GM23338 (cell line): Measurements from ENCODE around the gene CAT. TPM values are rescaled to one million over a fixed set of nuclear protein-coding genes. Genes with fewer than 3 reads are reported as not detected.

ENCODE experiments used
- ATAC-seq: fragments of 200-7000 bp; cut with Tn5 transposase; 3 replicates; pipeline ENCODE4 v1.9.1; 2020
- DNase-seq: peaks from one replicate; pipeline ENCODE4 v3.0.0-alpha.2; 2015; ENCODE audit warnings: low spot score
- H2AFZ ChIP-seq: fragments of 200-600 bp; sonication (generic); 2 replicates; pipeline ENCODE4 v1.8.0; 2016; ENCODE audit warnings: antibody characterized with exemption, mild to moderate bottlenecking, moderate library complexity
- H3F3A ChIP-seq: fragments of 200-600 bp; sonication (generic); replicated peaks from 2 replicates; pipeline ENCODE4 v1.8.0; 2017; ENCODE audit warnings: antibody characterized with exemption, mixed run types, low read depth
- H3K27ac ChIP-seq: fragments of 200-600 bp; sonication (generic); 2 replicates; pipeline ENCODE4 v1.6.1; 2016; ENCODE audit warnings: low read depth
- H3K27me3 ChIP-seq: fragments of 200-600 bp; sonication (generic); 2 replicates; pipeline ENCODE4 v1.8.0; 2016; ENCODE audit warnings: mild to moderate bottlenecking, mixed run types, moderate library complexity; ENCODE audit not compliant: insufficient read depth
- H3K36me3 ChIP-seq: fragments of 200-600 bp; sonication (generic); 2 replicates; pipeline ENCODE4 v1.8.0; 2016; ENCODE audit warnings: mild to moderate bottlenecking; ENCODE audit not compliant: insufficient read depth
- H3K4me1 ChIP-seq: fragments of 200-600 bp; sonication (generic); 2 replicates; pipeline ENCODE4 v1.8.0; 2016; ENCODE audit warnings: mild to moderate bottlenecking, moderate library complexity; ENCODE audit not compliant: insufficient read depth
- H3K4me2 ChIP-seq: fragments of 200-600 bp; sonication (generic); 2 replicates; pipeline ENCODE4 v1.7.1; 2017; ENCODE audit warnings: mixed run types
- H3K4me3 ChIP-seq: fragments of 200-600 bp; sonication (generic); 2 replicates; pipeline ENCODE4 v1.6.1; 2016; ENCODE audit warnings: mixed run types
- H3K79me2 ChIP-seq: fragments of 200-600 bp; sonication (generic); replicated peaks from 2 replicates; pipeline ENCODE4 v1.8.0; 2017; ENCODE audit warnings: mild to moderate bottlenecking; ENCODE audit not compliant: insufficient read depth
- H3K9me2 ChIP-seq: fragments of 200-600 bp; sonication (generic); 2 replicates; pipeline ENCODE4 v1.8.0; 2017; ENCODE audit not compliant: insufficient read depth
- H4K20me1 ChIP-seq: fragments of 200-600 bp; sonication (generic); replicated peaks from 2 replicates; pipeline ENCODE4 v1.8.0; 2017; ENCODE audit warnings: mild to moderate bottlenecking; ENCODE audit not compliant: insufficient read depth
- H3K27ac Mint-ChIP-seq: 2 replicates; pipeline ENCODE4 v1.8.0; 2020; ENCODE audit warnings: inconsistent platforms, mild to moderate bottlenecking, moderate library complexity, mixed read lengths
- H3K27me3 Mint-ChIP-seq: 3 replicates; pipeline ENCODE4 v1.8.0; 2022; ENCODE audit warnings: low read depth, mild to moderate bottlenecking, moderate library complexity, mixed read lengths, inconsistent platforms; ENCODE audit not compliant: insufficient read depth, poor library complexity
- H3K36me3 Mint-ChIP-seq: 3 replicates; pipeline ENCODE4 v1.8.0; 2021; ENCODE audit warnings: low read depth, mild to moderate bottlenecking, inconsistent platforms, moderate library complexity, mixed read lengths
- H3K4me1 Mint-ChIP-seq: 3 replicates; pipeline ENCODE4 v1.8.0; 2020; ENCODE audit warnings: mild to moderate bottlenecking, inconsistent platforms, mixed read lengths
- H3K4me3 Mint-ChIP-seq: 3 replicates; pipeline ENCODE4 v1.8.0; 2021; ENCODE audit warnings: moderate library complexity, mild to moderate bottlenecking, inconsistent platforms, mixed read lengths
- H3K9me3 Mint-ChIP-seq: 3 replicates; pipeline ENCODE4 v1.8.0; 2020; ENCODE audit warnings: moderate library complexity, mild to moderate bottlenecking, inconsistent platforms, mixed read lengths
- CREB1 ChIP-seq: fragments of 250-450 bp; sonication (Bioruptor Pico); IDR thresholded peaks from 2 replicates; pipeline ENCODE4 v1.5.0; 2020; ENCODE audit warnings: low read depth, mild to moderate bottlenecking, moderate library complexity
- EZH2 ChIP-seq: fragments of 200-600 bp; sonication (generic); IDR thresholded peaks from one replicate; pipeline ENCODE4 v1.8.0; 2017; ENCODE audit warnings: antibody characterized with exemption, mild to moderate bottlenecking, low read depth; ENCODE audit not compliant: unreplicated experiment
- POLR2AphosphoS5 ChIP-seq: IDR thresholded peaks from 2 replicates; pipeline ENCODE4 v1.6.1; 2016; ENCODE audit warnings: antibody characterized with exemption, low read depth
- REST ChIP-seq: IDR thresholded peaks from one replicate; pipeline ENCODE4 v1.6.1; 2018; ENCODE audit warnings: antibody characterized with exemption; ENCODE audit not compliant: unreplicated experiment
- ZNF114 ChIP-seq: fragments of 250-450 bp; sonication (Bioruptor Pico); IDR thresholded peaks from 2 replicates; pipeline ENCODE4 v1.5.0; 2020; ENCODE audit warnings: mild to moderate bottlenecking, moderate library complexity
- polyA plus RNA-seq: library from polyadenylated mRNA; unstranded; fragments of >200 nt; fragmentation: Nextera tagmentation; extraction: Ambion mirVana; gene quantifications from 2 replicates; pipeline ENCODE4 v1.2.1, GENCODE V29; 2016
- total RNA-seq: library from RNA; depleted of rRNA; stranded (reverse); fragments of >200 nt; shearing (Covaris generic); gene quantifications from 2 replicates; pipeline ENCODE4 v1.2.3, GENCODE V29; 2014
- TF ChIP-seq, protein P1 (sequence below): fragments of 250-450 bp; sonication (Bioruptor Pico); IDR thresholded peaks from 2 replicates; pipeline ENCODE4 v1.5.0; 2020; ENCODE audit warnings: mild to moderate bottlenecking, moderate library complexity
- TF ChIP-seq, protein P2 (sequence below): IDR thresholded peaks from 2 replicates; pipeline ENCODE4 v1.6.1; 2016; ENCODE audit warnings: antibody characterized with exemption

The CAT gene
- total and polyA plus RNA-seq, 2 experiments from 2014 or later: 15.9 to 24.0 TPM

- TF ChIP-seq, protein P1, sequence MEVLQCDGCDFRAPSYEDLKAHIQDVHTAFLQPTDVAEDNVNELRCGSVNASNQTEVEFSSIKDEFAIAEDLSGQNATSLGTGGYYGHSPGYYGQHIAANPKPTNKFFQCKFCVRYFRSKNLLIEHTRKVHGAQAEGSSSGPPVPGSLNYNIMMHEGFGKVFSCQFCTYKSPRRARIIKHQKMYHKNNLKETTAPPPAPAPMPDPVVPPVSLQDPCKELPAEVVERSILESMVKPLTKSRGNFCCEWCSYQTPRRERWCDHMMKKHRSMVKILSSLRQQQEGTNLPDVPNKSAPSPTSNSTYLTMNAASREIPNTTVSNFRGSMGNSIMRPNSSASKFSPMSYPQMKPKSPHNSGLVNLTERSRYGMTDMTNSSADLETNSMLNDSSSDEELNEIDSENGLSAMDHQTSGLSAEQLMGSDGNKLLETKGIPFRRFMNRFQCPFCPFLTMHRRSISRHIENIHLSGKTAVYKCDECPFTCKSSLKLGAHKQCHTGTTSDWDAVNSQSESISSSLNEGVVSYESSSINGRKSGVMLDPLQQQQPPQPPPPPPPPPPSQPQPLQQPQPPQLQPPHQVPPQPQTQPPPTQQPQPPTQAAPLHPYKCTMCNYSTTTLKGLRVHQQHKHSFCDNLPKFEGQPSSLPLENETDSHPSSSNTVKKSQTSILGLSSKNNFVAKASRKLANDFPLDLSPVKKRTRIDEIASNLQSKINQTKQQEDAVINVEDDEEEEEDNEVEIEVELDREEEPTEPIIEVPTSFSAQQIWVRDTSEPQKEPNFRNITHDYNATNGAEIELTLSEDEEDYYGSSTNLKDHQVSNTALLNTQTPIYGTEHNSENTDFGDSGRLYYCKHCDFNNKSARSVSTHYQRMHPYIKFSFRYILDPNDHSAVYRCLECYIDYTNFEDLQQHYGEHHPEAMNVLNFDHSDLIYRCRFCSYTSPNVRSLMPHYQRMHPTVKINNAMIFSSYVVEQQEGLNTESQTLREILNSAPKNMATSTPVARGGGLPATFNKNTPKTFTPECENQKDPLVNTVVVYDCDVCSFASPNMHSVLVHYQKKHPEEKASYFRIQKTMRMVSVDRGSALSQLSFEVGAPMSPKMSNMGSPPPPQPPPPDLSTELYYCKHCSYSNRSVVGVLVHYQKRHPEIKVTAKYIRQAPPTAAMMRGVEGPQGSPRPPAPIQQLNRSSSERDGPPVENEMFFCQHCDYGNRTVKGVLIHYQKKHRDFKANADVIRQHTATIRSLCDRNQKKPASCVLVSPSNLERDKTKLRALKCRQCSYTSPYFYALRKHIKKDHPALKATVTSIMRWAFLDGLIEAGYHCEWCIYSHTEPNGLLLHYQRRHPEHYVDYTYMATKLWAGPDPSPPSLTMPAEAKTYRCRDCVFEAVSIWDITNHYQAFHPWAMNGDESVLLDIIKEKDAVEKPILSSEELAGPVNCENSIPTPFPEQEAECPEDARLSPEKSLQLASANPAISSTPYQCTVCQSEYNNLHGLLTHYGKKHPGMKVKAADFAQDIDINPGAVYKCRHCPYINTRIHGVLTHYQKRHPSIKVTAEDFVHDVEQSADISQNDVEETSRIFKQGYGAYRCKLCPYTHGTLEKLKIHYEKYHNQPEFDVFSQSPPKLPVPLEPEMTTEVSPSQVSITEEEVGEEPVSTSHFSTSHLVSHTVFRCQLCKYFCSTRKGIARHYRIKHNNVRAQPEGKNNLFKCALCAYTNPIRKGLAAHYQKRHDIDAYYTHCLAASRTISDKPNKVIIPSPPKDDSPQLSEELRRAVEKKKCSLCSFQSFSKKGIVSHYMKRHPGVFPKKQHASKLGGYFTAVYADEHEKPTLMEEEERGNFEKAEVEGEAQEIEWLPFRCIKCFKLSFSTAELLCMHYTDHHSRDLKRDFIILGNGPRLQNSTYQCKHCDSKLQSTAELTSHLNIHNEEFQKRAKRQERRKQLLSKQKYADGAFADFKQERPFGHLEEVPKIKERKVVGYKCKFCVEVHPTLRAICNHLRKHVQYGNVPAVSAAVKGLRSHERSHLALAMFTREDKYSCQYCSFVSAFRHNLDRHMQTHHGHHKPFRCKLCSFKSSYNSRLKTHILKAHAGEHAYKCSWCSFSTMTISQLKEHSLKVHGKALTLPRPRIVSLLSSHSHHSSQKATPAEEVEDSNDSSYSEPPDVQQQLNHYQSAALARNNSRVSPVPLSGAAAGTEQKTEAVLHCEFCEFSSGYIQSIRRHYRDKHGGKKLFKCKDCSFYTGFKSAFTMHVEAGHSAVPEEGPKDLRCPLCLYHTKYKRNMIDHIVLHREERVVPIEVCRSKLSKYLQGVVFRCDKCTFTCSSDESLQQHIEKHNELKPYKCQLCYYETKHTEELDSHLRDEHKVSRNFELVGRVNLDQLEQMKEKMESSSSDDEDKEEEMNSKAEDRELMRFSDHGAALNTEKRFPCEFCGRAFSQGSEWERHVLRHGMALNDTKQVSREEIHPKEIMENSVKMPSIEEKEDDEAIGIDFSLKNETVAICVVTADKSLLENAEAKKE (CRISPR knock-in tag): no peak
- TF ChIP-seq CREB1 (CRISPR knock-in tag): no peak
These were observed 42.6 kb downstream of the CAT start (continued) for GRCh38 chr11:34481307-34481706.

DNA sequence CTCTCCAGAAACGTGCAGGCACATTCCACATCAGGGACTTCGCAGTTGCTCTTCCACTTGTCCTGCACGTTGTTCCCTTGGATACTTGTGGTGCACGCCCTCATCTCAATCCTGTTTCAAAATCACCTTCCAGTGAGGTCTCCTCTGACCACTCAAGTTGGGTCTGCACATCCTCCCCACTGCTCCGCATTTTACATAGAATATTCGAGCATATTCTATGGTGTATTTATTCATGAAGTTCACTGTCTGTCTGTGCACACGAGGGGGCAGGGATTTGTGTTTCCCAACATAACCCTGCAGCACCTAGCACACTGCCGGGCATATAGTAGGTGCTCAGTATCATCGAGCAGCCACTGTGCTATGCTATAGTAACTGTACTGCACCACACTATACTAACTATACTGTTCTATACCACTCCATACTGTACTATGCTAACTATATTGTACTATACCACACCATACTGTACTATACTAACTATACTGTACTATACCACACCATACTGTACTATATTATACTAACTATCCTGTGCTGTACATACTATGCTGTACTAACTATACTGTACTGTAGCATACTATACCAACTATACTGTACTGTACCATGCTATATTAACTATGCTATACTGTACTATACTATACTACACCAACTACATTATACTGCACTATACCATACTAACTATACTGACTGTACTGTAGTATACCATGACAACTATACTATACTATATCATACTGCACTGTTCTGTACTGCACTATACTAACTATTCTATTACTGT is 44.6 kb downstream of the CAT start:
- no peak overlapping the region for H3K27ac ChIP-seq
- Mint-ChIP-seq H3K27me3 (no peaks in the 10 kb centered on the region), H3K4me1 (no peaks in the 10 kb centered on the region), H3K4me3 (no peak overlapping the region), H3K36me3 (no peaks in the 10 kb centered on the region), H3K9me3 (no peaks in the 10 kb centered on the region), H3K27ac (no peak overlapping the region)
- no peak overlapping the region for H3K4me3 ChIP-seq
- H4K20me1 ChIP-seq: no peaks in the 10 kb centered on the region
- ATAC-seq: no peak
- H3K9me2 ChIP-seq: no peaks in the 10 kb centered on the region; the same call in 1 of the 2 replicates
- no peak overlapping the region for H3K4me2 ChIP-seq
- no peaks in the 10 kb centered on the region for H3K27me3 ChIP-seq
- no peak overlapping the region for H2AFZ ChIP-seq
- TF ChIP-seq EZH2 (no peak), ZNF114 (CRISPR knock-in tag) (no peak), REST (no peak), POLR2AphosphoS5 (no peak)
- TF ChIP-seq, protein P2, sequence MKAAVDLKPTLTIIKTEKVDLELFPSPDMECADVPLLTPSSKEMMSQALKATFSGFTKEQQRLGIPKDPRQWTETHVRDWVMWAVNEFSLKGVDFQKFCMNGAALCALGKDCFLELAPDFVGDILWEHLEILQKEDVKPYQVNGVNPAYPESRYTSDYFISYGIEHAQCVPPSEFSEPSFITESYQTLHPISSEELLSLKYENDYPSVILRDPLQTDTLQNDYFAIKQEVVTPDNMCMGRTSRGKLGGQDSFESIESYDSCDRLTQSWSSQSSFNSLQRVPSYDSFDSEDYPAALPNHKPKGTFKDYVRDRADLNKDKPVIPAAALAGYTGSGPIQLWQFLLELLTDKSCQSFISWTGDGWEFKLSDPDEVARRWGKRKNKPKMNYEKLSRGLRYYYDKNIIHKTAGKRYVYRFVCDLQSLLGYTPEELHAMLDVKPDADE: no peak
- H3K4me1 ChIP-seq: no peaks in the 10 kb centered on the region
- no peak for DNase-seq
- no peaks in the 10 kb centered on the region for H3K36me3 ChIP-seq
- no peaks in the 10 kb centered on the region for H3F3A ChIP-seq
- no peaks in the 10 kb centered on the region for H3K79me2 ChIP-seq
